Fibroblast of the aortic adventitia (primary cell): ENCODE results near the gene WNK2. TPM values are rescaled to one million over a fixed set of nuclear protein-coding genes. Genes with fewer than 3 reads are reported as not detected.

Source experiments
- DNase-seq: peaks from one replicate; pipeline ENCODE4 v3.0.0-alpha.2; 2010; ENCODE audit warnings: low read depth
- H3K4me3 ChIP-seq: 2 replicates; pipeline ENCODE4 v1.5.1; 2011; ENCODE audit warnings: low read depth, mild to moderate bottlenecking, control low read depth, low read length, moderate library complexity
- total RNA-seq: library from RNA; depleted of rRNA; stranded (reverse); fragments of >200 nt; gene quantifications from 2 replicates; pipeline ENCODE4 v1.2.3, GENCODE V29; 2012; ENCODE audit warnings: low replicate concordance
- TF ChIP-seq, protein P1 (sequence below): IDR thresholded peaks from 2 replicates; pipeline ENCODE4 v1.5.1; 2011; ENCODE audit warnings: mild to moderate bottlenecking, low read length, control low read depth, inconsistent platforms; ENCODE audit not compliant: insufficient read depth

WNK2 gene
- total RNA-seq, 1 donor = not detected

DNA sequence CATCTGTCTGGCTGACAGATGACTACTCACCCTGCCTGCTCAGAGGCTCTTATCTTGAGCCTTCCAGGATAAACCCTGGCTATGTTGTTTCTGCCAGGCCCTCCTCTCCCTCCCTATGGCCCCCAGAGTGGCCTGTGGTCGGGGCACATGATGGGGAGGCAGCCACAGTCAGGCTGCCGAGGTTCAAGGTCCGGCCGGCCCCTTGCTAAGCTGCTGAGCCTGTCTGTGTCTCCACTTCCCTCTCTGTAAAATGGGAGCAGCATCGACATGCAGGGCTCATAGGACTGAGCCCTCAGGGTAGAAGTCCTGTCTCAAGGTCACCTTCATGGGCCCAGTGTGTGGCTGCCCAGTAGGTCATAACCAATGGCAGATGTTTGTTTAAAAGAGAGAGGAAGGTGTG lies 28.5 kb downstream of the WNK2 start:
- DNase-seq = no peak
- no peak overlapping the region for H3K4me3 ChIP-seq
- TF ChIP-seq, protein P1, sequence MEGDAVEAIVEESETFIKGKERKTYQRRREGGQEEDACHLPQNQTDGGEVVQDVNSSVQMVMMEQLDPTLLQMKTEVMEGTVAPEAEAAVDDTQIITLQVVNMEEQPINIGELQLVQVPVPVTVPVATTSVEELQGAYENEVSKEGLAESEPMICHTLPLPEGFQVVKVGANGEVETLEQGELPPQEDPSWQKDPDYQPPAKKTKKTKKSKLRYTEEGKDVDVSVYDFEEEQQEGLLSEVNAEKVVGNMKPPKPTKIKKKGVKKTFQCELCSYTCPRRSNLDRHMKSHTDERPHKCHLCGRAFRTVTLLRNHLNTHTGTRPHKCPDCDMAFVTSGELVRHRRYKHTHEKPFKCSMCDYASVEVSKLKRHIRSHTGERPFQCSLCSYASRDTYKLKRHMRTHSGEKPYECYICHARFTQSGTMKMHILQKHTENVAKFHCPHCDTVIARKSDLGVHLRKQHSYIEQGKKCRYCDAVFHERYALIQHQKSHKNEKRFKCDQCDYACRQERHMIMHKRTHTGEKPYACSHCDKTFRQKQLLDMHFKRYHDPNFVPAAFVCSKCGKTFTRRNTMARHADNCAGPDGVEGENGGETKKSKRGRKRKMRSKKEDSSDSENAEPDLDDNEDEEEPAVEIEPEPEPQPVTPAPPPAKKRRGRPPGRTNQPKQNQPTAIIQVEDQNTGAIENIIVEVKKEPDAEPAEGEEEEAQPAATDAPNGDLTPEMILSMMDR = no peak

DNA sequence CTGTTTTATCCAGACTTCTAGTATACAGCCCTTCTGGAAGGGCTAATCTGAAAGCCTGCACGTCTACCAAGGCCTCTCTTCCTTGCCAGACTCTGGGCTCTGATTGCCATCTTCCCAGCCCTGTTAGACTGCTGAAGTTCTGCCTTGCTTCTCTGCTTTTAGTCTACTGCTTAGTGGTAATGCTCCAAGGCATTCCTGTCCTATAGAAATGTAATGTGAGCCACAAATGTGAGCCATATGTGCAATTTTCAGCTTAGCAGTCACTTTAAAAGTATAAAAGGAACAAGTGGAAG lies 32.1 kb downstream of the WNK2 start:
- TF ChIP-seq, protein P1 = no peak
- H3K4me3 ChIP-seq = no peak overlapping the region
- DNase-seq = no peak

DNA sequence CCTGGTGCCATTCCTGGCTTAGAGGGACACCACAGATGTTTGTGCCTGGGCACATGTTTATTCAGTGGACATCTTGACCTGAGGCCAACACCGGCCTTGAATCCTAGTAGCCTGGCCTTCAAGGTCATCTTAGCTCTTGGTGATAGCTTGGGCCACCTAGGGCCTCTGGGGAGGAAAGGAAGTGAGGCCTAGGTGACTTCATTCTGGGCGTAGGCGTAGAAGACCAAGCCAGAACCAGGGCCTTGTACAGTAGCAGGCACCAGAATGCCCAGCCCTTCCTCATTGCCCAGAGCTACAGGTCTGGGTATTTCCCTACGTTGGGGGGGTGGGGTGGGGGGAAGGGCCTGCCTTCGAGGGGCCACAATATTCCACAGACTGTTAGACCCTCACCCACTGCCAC lies 33.8 kb downstream of the WNK2 start:
- H3K4me3 ChIP-seq = no peak overlapping the region
- no peak for DNase-seq
- TF ChIP-seq, protein P1 = no peak

DNA sequence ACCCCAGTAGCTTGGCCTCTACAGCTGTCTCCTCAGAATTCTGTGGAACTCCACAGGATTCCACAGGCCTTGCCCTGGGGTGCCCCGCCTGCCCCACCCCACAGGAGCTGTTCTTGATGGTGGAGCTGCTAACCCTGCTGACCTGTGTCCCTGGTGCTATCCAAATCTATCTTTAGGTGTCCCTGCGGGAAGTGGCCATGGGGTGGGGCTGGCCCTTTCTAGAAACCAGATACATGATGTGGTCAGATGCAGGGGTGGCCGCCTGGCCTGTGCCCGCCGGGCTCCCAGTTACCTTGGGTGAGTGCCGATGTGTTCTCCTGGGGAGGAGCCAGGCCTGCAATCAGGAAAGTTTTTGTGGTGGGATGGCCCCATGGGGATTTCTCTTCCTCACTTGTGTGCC lies 34.2 kb downstream of the WNK2 start:
- no peak for DNase-seq
- TF ChIP-seq, protein P1 = no peak
- no peak overlapping the region for H3K4me3 ChIP-seq

DNA sequence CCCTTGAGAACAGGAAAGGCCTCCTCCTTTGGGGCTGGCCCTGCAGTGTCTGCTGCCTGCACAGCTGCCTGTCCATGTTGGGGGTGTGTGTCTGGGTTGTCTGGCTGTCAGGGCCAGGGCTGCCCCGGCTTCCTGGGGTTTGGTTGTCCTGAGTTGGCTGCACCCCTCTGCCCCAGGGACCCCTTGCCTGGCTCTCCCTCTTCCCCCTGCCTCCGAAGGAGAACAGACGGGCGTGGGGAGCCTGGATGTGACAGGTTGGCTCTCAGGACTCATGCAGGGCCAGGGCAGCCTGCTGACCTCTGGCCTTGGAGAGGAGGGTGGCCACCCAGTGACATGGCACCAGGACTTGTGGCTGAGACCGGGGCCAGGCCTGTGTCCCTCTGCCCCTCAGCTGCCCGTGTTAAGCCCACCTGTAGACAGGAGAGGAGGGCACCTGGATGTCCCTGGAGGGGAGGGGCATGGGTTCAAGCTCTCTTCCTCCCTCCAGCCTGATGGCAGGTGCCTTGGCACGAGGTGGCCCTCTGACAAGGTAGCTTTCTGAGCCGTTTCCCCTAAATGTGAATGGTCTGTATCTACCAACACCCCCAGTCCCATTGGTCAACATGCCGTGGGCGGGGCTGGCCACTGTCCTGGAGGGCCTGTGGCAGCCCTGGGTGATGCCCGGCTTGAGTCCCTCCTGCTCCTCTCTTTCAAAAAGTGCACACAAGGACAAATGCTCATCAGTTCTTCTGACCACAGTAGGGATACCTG lies 34.9 kb downstream of the WNK2 start:
- no peak overlapping the region for H3K4me3 ChIP-seq
- TF ChIP-seq, protein P1 = no peak
- DNase-seq = no peak

DNA sequence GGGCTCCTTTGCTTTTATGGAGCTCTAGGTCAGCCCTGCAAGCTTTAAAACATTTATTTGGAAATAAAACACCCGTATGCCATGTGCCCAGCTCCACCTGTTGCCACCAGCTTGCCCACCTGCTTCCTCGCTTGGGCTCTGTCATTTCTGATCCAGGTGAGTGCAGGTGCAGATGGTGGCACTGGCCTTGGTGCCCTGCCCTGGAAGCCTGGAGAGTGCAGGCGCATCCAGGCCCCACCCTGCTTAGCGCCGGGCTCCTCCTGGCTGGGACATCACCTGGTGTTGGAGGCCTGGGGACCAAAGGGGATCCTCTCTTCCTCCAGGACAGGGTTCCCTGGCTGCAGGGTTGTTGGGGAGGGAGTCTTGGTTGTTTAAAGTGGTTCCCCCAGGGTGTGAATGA lies 35.8 kb downstream of the WNK2 start:
- no peak overlapping the region for H3K4me3 ChIP-seq
- TF ChIP-seq, protein P1 = no peak
- DNase-seq = no peak

DNA sequence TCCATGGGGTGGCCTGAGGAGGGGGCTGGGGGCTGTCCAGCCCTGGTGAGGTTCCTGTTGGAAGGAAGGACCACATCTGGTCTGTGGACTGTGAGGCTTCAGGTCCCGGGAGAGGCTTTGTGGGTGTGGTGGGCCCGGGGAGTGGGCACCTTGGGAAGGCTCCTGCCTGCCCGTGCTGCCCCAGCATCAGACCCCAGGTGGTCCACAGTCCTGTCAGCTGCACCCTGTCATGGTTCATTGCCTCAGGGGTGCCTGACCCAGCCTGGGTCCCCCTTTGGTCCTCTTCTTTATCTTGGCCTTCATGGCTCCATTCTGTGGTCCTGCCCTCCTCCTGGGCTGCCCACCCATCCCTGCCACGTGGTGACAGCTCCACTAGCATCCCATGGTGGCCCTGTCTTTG lies 36.7 kb downstream of the WNK2 start:
- no peak overlapping the region for H3K4me3 ChIP-seq
- no peak for DNase-seq
- TF ChIP-seq, protein P1 = no peak
